BLaER1 treated with 17β-estradiol and CSF1 and Interleukin-3, amounts not matched to agents 10 nM and 100 nM (cell line): ENCODE results near the gene GRIA4.

Source experiments
- H3K27ac ChIP-seq, 11 experiments: shearing (Covaris generic); formaldehyde crosslinking; 2 replicates each; pipeline ENCODE4 v1.8.1; 2022
- H3K27me3 ChIP-seq, 11 experiments: shearing (Covaris generic); formaldehyde crosslinking; 2 replicates each; pipeline ENCODE4 v1.8.1; 2022
- H3K36me3 ChIP-seq, 11 experiments: shearing (Covaris generic); formaldehyde crosslinking; 2 replicates each; pipeline ENCODE4 v1.8.1; 2022
- H3K4me1 ChIP-seq, 10 experiments: shearing (Covaris generic); formaldehyde crosslinking; 2 replicates each; pipeline ENCODE4 v1.8.1; 2022
- H3K4me2 ChIP-seq, 11 experiments: shearing (Covaris generic); formaldehyde crosslinking; 2 replicates each; pipeline ENCODE4 v1.8.1; 2022
- H3K4me3 ChIP-seq, 10 experiments: shearing (Covaris generic); formaldehyde crosslinking; 2 replicates each; pipeline ENCODE4 v1.8.1; 2022
- H3K9ac ChIP-seq, 11 experiments: shearing (Covaris generic); formaldehyde crosslinking; 2 replicates each; pipeline ENCODE4 v1.8.1; 2022
- H3K9me3 ChIP-seq, 11 experiments: shearing (Covaris generic); formaldehyde crosslinking; replicated peaks in 1 of 11; 2 replicates each; pipeline ENCODE4 v1.8.1; 2022
- H4K20me1 ChIP-seq, 11 experiments: shearing (Covaris generic); formaldehyde crosslinking; 2 replicates each; pipeline ENCODE4 v1.8.1; 2022
- Cebpa-rat ChIP-seq, 11 experiments: shearing (Covaris generic); IDR thresholded peaks; 2 replicates each; pipeline ENCODE4 v1.8.1; 2022

GRIA4 gene

GRCh38 chr11:105632316-105632715 lies 22.4 kb downstream of the GRIA4 start:
- TF ChIP-seq Cebpa-rat (IDR thresholded peaks at IDR 0.05) = no peak
- H4K20me1 ChIP-seq = no peaks in the 10 kb centered on the region
- H3K9me3 ChIP-seq = peaks cover 0 to 16% (median 0%) of the 10 kb centered on the region in 11 experiments; a peak in 4 of 22 replicates
- H3K4me1 ChIP-seq = no peaks in the 10 kb centered on the region
- no peaks in the 10 kb centered on the region for H3K27me3 ChIP-seq
- no peak overlapping the region for H3K4me3 ChIP-seq
- no peaks in the 10 kb centered on the region for H3K36me3 ChIP-seq
- no peak overlapping the region for H3K27ac ChIP-seq
- H3K9ac ChIP-seq = no peak overlapping the region
- no peak overlapping the region for H3K4me2 ChIP-seq

- Histone ChIP-seq H3K36me3 (no peaks in the 10 kb centered on the region), H3K4me1 (no peaks in the 10 kb centered on the region), H3K9ac (no peak overlapping the region), H3K27me3 (no peaks in the 10 kb centered on the region), H3K4me3 (no peak overlapping the region), H3K4me2 (no peak overlapping the region), H3K27ac (no peak overlapping the region), H4K20me1 (no peaks in the 10 kb centered on the region), H3K9me3 (no peaks in the 10 kb centered on the region)
- TF ChIP-seq Cebpa-rat (IDR thresholded peaks at IDR 0.05) = no peak
Measured at GRCh38 chr11:105635466-105635865, 25.6 kb downstream of the GRIA4 start.

GRCh38 chr11:105636496-105636895 lies 26.6 kb downstream of the GRIA4 start:
- Histone ChIP-seq H3K4me2 (no peak overlapping the region), H3K4me3 (no peak overlapping the region)

GRCh38 chr11:105639527-105639926 lies 29.7 kb downstream of the GRIA4 start:
- no peak overlapping the region for H3K4me2 ChIP-seq
- H3K9me3 ChIP-seq = no peaks in the 10 kb centered on the region
- no peaks in the 10 kb centered on the region for H4K20me1 ChIP-seq
- H3K27ac ChIP-seq = no peak overlapping the region
- TF ChIP-seq Cebpa-rat (IDR thresholded peaks at IDR 0.05) = no peak
- H3K36me3 ChIP-seq = no peaks in the 10 kb centered on the region
- no peak overlapping the region for H3K9ac ChIP-seq
- no peaks in the 10 kb centered on the region for H3K27me3 ChIP-seq
- H3K4me3 ChIP-seq = no peak overlapping the region
- no peaks in the 10 kb centered on the region for H3K4me1 ChIP-seq

More at GRCh38 chr11:105636496-105636895, 26.6 kb downstream of the GRIA4 start:
- Histone ChIP-seq H3K9me3 (no peaks in the 10 kb centered on the region), H4K20me1 (no peaks in the 10 kb centered on the region), H3K9ac (no peak overlapping the region), H3K27ac (no peak overlapping the region), H3K27me3 (no peaks in the 10 kb centered on the region), H3K4me1 (no peaks in the 10 kb centered on the region), H3K36me3 (no peaks in the 10 kb centered on the region)
- no peak for TF ChIP-seq Cebpa-rat (IDR thresholded peaks at IDR 0.05)

GRCh38 chr11:105641433-105641832 lies 31.6 kb downstream of the GRIA4 start:
- Histone ChIP-seq H4K20me1 (no peaks in the 10 kb centered on the region), H3K4me1 (no peaks in the 10 kb centered on the region), H3K27ac (no peak overlapping the region), H3K27me3 (no peaks in the 10 kb centered on the region), H3K9me3 (peaks cover 0 to 2% (median 0%) of the 10 kb centered on the region in 11 experiments; a peak in 1 of 22 replicates), H3K4me3 (no peak overlapping the region), H3K9ac (no peak overlapping the region), H3K4me2 (no peak overlapping the region), H3K36me3 (no peaks in the 10 kb centered on the region)
- TF ChIP-seq Cebpa-rat (IDR thresholded peaks at IDR 0.05) = no peak

GRCh38 chr11:105642870-105643269 lies 33.0 kb downstream of the GRIA4 start:
- no peaks in the 10 kb centered on the region for H3K27me3 ChIP-seq
- peaks cover 0 to 14% (median 0%) of the 10 kb centered on the region in 11 experiments; a peak in 3 of 22 replicates for H3K9me3 ChIP-seq
- H3K4me3 ChIP-seq = no peak overlapping the region
- no peak overlapping the region for H3K4me2 ChIP-seq
- no peaks in the 10 kb centered on the region for H4K20me1 ChIP-seq
- H3K36me3 ChIP-seq = no peaks in the 10 kb centered on the region
- no peak overlapping the region for H3K27ac ChIP-seq
- no peaks in the 10 kb centered on the region for H3K4me1 ChIP-seq
- no peak overlapping the region for H3K9ac ChIP-seq
- no peak for TF ChIP-seq Cebpa-rat (IDR thresholded peaks at IDR 0.05)

- Histone ChIP-seq H3K4me1 (no peaks in the 10 kb centered on the region), H3K9me3 (peaks cover 0 to 14% (median 0%) of the 10 kb centered on the region in 11 experiments; a peak in 3 of 22 replicates), H3K4me2 (no peak overlapping the region), H3K27ac (no peak overlapping the region), H3K27me3 (no peaks in the 10 kb centered on the region), H3K9ac (no peak overlapping the region), H3K36me3 (no peaks in the 10 kb centered on the region), H4K20me1 (no peaks in the 10 kb centered on the region), H3K4me3 (no peak overlapping the region)
- no peak for TF ChIP-seq Cebpa-rat (IDR thresholded peaks at IDR 0.05)
Measured at GRCh38 chr11:105644839-105645573, 35.1 kb downstream of the GRIA4 start.

GRCh38 chr11:105647780-105648179 lies 37.9 kb downstream of the GRIA4 start:
- Histone ChIP-seq H3K9me3 (peaks cover 0 to 14% (median 0%) of the 10 kb centered on the region in 11 experiments; a peak in 3 of 22 replicates), H3K36me3 (no peaks in the 10 kb centered on the region)
- TF ChIP-seq Cebpa-rat (IDR thresholded peaks at IDR 0.05) = no peak

GRCh38 chr11:105648762-105649161 lies 38.9 kb downstream of the GRIA4 start:
- TF ChIP-seq Cebpa-rat (IDR thresholded peaks at IDR 0.05) = no peak
- Histone ChIP-seq H4K20me1 (no peaks in the 10 kb centered on the region), H3K4me2 (no peak overlapping the region), H3K9me3 (peaks cover 0 to 14% (median 0%) of the 10 kb centered on the region in 11 experiments; a peak in 3 of 22 replicates), H3K4me3 (no peak overlapping the region), H3K36me3 (no peaks in the 10 kb centered on the region), H3K27ac (no peak overlapping the region), H3K4me1 (no peaks in the 10 kb centered on the region), H3K9ac (no peak overlapping the region), H3K27me3 (no peaks in the 10 kb centered on the region)

More at GRCh38 chr11:105647780-105648179, 37.9 kb downstream of the GRIA4 start:
- Histone ChIP-seq H3K27ac (no peak overlapping the region), H4K20me1 (no peaks in the 10 kb centered on the region), H3K4me1 (no peaks in the 10 kb centered on the region), H3K9ac (no peak overlapping the region), H3K4me3 (no peak overlapping the region), H3K4me2 (no peak overlapping the region), H3K27me3 (no peaks in the 10 kb centered on the region)

- no peak overlapping the region for H3K9ac ChIP-seq
- H3K27me3 ChIP-seq = no peaks in the 10 kb centered on the region
- no peak overlapping the region for H3K4me2 ChIP-seq
- no peaks in the 10 kb centered on the region for H4K20me1 ChIP-seq
- H3K4me3 ChIP-seq = no peak overlapping the region
- no peaks in the 10 kb centered on the region for H3K4me1 ChIP-seq
- H3K9me3 ChIP-seq = no peaks in the 10 kb centered on the region
- H3K27ac ChIP-seq = no peak overlapping the region
- H3K36me3 ChIP-seq = no peaks in the 10 kb centered on the region
- no peak for TF ChIP-seq Cebpa-rat (IDR thresholded peaks at IDR 0.05)
Measured at GRCh38 chr11:105665281-105665680, 55.4 kb downstream of the GRIA4 start.
